BJ (cell line): ENCODE data around the gene ZNF593. TPM values are rescaled to one million over a fixed set of nuclear protein-coding genes. Genes with fewer than 3 reads are reported as not detected.

ENCODE experiments used
- CTCF ChIA-PET: fragments of 350-600 bp; formaldehyde crosslinking; extraction: SDS; loops from one replicate; lab custom pipeline; 2021; ENCODE audit warnings: antibody characterized with exemption, inconsistent platforms; lab: Yijun Ruan, JAX
- POLR2A ChIA-PET: fragments of 300-600 bp; sonication (Branson Sonifier 250); formaldehyde crosslinking; extraction: SDS; loops from one replicate; lab custom pipeline; 2021; ENCODE audit warnings: antibody characterized with exemption; lab: Charles Lee
- DNase-seq: peaks from one replicate; pipeline ENCODE4 v3.0.0-alpha.2; 2011; ENCODE audit warnings: low read depth
- H3K27me3 ChIP-seq: 2 replicates; pipeline ENCODE4 v1.6.0; 2011; ENCODE audit warnings: low read length; ENCODE audit not compliant: control insufficient read depth, insufficient read depth
- H3K36me3 ChIP-seq: 2 replicates; pipeline ENCODE4 v1.5.1; 2011; ENCODE audit warnings: low read length; ENCODE audit not compliant: control insufficient read depth, insufficient read depth
- H3K4me3 ChIP-seq: 2 replicates; pipeline ENCODE4 v1.5.1; 2011; ENCODE audit warnings: low read depth, mild to moderate bottlenecking, control low read depth, low read length
- polyA plus RNA-seq: library from polyadenylated mRNA; depleted of rRNA; stranded (reverse); fragments of >200 nt; gene quantifications from 2 replicates; pipeline ENCODE4 v1.2.3, GENCODE V29; 2011
- TF ChIP-seq, protein P1 (sequence below): IDR thresholded peaks from 2 replicates; pipeline ENCODE4 v1.5.1; 2011; ENCODE audit warnings: low read depth, mild to moderate bottlenecking, control low read depth, inconsistent platforms, low read length, moderate library complexity; ENCODE audit not compliant: insufficient read depth

The ZNF593 gene
- polyA plus RNA-seq, 1 experiment: 30.2 TPM

DNA sequence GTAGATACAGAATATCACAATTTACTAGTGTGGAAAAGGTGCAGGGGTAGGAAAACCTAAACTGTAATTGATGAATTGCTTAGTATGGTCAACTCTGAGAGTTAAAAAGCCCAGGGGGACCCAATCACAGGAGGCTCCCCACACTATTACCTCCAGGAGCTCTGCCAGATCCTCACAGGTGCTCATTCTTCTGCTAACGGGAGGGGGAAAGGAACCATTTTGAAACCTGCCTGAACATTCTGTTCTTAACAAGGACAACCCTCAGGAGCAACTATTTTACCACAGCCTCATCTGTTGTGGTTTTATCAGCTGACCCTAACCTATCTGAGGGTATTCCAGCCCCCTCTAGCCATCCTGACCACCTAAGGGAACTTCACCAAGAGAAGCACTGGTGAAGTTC is 39.0 kb upstream of the ZNF593 start:
- TF ChIP-seq, protein P1, sequence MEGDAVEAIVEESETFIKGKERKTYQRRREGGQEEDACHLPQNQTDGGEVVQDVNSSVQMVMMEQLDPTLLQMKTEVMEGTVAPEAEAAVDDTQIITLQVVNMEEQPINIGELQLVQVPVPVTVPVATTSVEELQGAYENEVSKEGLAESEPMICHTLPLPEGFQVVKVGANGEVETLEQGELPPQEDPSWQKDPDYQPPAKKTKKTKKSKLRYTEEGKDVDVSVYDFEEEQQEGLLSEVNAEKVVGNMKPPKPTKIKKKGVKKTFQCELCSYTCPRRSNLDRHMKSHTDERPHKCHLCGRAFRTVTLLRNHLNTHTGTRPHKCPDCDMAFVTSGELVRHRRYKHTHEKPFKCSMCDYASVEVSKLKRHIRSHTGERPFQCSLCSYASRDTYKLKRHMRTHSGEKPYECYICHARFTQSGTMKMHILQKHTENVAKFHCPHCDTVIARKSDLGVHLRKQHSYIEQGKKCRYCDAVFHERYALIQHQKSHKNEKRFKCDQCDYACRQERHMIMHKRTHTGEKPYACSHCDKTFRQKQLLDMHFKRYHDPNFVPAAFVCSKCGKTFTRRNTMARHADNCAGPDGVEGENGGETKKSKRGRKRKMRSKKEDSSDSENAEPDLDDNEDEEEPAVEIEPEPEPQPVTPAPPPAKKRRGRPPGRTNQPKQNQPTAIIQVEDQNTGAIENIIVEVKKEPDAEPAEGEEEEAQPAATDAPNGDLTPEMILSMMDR: no peak
- Histone ChIP-seq H3K4me3 (no peak overlapping the region), H3K27me3 (peaks cover 5% of the 10 kb centered on the region), H3K36me3 (no peaks in the 10 kb centered on the region)
- ChIA-PET CTCF (interaction anchor here (0.6 to 6.8 kb wide), 2 partner anchors 11 to 24 kb away, joined by 3 to 76 read pairs; no protein-coding TSS in a partner anchor), POLR2A (no interaction called here)
- no peak for DNase-seq

DNA sequence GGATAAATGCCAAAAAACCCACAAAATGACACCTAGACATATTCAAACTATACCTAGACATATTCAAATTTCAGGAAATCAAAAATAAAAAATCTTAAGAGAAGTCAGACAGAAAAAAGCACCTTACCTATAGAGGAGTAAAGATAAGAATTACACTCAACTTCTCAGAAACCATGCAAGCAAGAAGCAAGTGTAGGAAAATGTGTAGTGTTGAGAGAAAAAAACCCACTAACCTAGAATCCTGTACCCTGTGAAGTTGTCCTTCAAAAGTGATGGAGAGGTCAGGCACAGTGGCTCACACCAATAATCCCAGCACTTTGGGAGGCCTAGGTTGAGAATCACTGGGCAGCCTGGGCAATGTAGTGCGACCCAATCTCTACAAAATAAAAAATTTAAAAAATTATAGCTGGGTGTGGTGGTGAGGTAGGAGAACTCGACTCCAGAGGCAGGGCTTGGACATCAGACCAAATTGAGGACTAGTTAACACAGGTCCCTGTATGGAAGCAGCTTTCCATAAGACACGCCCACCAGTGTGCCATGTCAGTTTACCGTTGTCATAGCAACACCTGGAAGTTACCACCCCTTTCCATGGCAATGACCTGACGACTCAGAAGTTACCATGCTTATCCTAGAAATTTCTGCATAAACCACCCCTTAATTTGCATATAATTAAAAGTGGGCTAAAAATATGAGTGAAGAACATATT is 37.4 kb upstream of the ZNF593 start:
- peaks cover 5% of the 10 kb centered on the region for H3K27me3 ChIP-seq
- ChIA-PET POLR2A (no interaction called here), CTCF (interaction anchor here (1.8 kb wide), 1 partner anchor 12 kb away, joined by 18 read pairs; no protein-coding TSS in a partner anchor)
- no peak for DNase-seq
- TF ChIP-seq, protein P1: no peak
- H3K36me3 ChIP-seq: no peaks in the 10 kb centered on the region
- H3K4me3 ChIP-seq: no peak overlapping the region

DNA sequence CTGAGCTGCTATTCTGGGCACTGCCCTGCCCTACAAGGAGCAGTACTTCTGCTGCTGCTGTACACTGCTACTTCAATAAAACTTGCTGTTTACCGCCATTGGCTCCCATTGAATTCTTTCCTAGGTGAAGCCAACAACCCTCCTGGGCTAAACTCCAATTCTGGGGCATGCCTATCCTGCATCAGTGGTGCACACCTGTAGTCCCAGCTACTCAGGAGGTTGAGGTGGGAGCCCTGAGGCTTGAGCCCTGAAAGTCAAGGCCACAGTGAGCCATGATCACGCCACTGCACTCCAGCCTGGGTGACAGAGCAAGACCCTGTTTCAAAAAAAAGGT is 36.9 kb upstream of the ZNF593 start:
- DNase-seq: no peak
- H3K27me3 ChIP-seq: peaks cover 5% of the 10 kb centered on the region
- TF ChIP-seq, protein P1: no peak
- no peak overlapping the region for H3K4me3 ChIP-seq
- CTCF ChIA-PET: interaction anchor here (1.8 kb wide), 1 partner anchor 12 kb away, joined by 18 read pairs; no protein-coding TSS in a partner anchor
- no peaks in the 10 kb centered on the region for H3K36me3 ChIP-seq
- POLR2A ChIA-PET: no interaction called here

DNA sequence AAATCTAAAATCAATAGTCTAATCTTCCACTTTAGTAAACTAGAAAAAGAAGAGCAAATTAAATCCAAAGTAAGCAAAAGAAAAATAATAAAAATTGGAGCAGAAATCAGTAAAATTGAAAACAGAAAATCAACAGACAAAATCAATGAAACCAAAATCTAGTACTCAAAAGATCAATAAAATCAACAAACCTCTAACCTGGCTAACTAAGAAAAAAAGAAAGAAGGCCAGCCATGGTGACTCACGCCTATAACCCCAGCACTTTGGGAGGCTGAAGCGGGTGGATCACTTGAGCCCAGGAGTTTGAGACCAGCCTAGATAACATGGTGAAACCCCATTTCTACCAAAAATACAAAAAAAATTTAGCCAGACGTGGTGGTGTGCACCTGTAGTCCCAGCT is 35.2 kb upstream of the ZNF593 start:
- no peak overlapping the region for H3K4me3 ChIP-seq
- TF ChIP-seq, protein P1: no peak
- DNase-seq: no peak
- no peaks in the 10 kb centered on the region for H3K36me3 ChIP-seq
- POLR2A ChIA-PET: no interaction called here
- CTCF ChIA-PET: no interaction called here
- peaks cover 4% of the 10 kb centered on the region for H3K27me3 ChIP-seq

DNA sequence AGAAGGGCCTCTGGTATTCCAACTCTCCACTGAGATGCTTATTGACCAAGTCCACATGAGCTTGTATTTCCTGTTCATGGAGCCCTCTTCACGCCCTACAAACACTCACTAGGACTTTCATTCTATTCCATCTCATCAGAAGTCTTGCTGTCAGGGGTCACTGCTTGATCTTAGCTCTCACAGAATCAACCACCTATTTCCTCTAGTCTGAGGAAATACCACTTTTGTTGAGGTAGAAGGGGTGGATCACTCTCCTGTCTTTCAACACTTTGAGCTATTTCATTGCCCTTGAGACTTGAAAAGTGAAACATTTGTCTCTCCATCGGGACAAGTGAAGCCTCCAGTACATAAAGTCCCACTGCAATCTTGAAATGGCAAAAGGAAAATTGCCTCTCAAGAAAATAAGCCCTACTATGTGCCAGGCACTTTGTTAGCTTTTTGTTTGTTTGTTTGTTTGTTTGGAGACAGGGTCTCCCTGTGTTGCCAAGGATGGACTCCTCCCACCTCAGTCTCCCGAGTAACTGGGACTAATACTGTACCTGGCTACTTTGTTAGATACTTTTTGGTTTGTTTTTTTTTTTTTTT is 30.6 kb upstream of the ZNF593 start:
- ChIA-PET CTCF (interaction anchor here (0.7 to 9.7 kb wide), 9 partner anchors 11 to 105 kb away, joined by 3 to 90 read pairs (median 4); no protein-coding TSS in a partner anchor), POLR2A (no interaction called here)
- Histone ChIP-seq H3K4me3 (no peak overlapping the region), H3K36me3 (no peaks in the 10 kb centered on the region), H3K27me3 (no peaks in the 10 kb centered on the region)
- TF ChIP-seq, protein P1: no peak
- DNase-seq: no peak
